PC-3 (cell line): ENCODE measurements around the gene NEDD9. TPM values are rescaled to one million over a fixed set of nuclear protein-coding genes. Genes with fewer than 3 reads are reported as not detected.

ENCODE experiments used
- ATAC-seq: fragments of 200-7000 bp; cut with Tn5 transposase; 2 replicates; pipeline ENCODE4 v1.9.1; 2020; ENCODE audit warnings: mild to moderate bottlenecking, moderate library complexity
- BruUV-seq: library from RNA; stranded (reverse); fragments of 400-500 nt; replicated peaks from 2 replicates; lab custom pipeline; 2021; lab: Mats Ljungman, UMichigan
- CTCF ChIA-PET: fragments of 300-600 bp; sonication (Branson Sonifier 250); formaldehyde crosslinking; loops from one replicate; lab custom pipeline; 2022; ENCODE audit warnings: antibody characterized with exemption; lab: Charles Lee
- POLR2A ChIA-PET: fragments of 300-600 bp; sonication (Branson Sonifier 250); formaldehyde crosslinking; loops from one replicate; lab custom pipeline; 2022; ENCODE audit warnings: antibody characterized with exemption; ENCODE audit not compliant: unreplicated experiment; lab: Charles Lee
- DNase-seq: peaks from one replicate; pipeline ENCODE4 v3.0.0-alpha.2; 2015
- H2AFZ ChIP-seq: fragments of 300-600 bp; sonication (generic); 2 replicates; pipeline ENCODE4 v1.6.0; 2016; ENCODE audit warnings: antibody characterized with exemption, low read length
- H3F3A ChIP-seq: fragments of 300-600 bp; sonication (generic); one replicate; pipeline ENCODE4 v1.6.0; 2017; ENCODE audit warnings: antibody characterized with exemption, low read length, control low read depth, mild to moderate bottlenecking; ENCODE audit not compliant: unreplicated experiment
- H3K27ac ChIP-seq: fragments of 300-600 bp; sonication (generic); 2 replicates; pipeline ENCODE4 v1.5.1; 2016; ENCODE audit warnings: mild to moderate bottlenecking, low read length
- H3K27me3 ChIP-seq: fragments of 300-600 bp; sonication (generic); 2 replicates; pipeline ENCODE4 v1.6.1; 2016; ENCODE audit warnings: low read length, mixed read lengths
- H3K36me3 ChIP-seq: fragments of 300-600 bp; sonication (generic); 2 replicates; pipeline ENCODE4 v1.6.1; 2016; ENCODE audit warnings: low read depth, mixed run types, low read length, mixed read lengths
- H3K4me1 ChIP-seq: fragments of 300-600 bp; sonication (generic); 2 replicates; pipeline ENCODE4 v1.5.1; 2016; ENCODE audit warnings: low read length; ENCODE audit not compliant: insufficient read depth
- H3K4me2 ChIP-seq: fragments of 300-600 bp; sonication (generic); 2 replicates; pipeline ENCODE4 v1.6.0; 2016; ENCODE audit warnings: low read length
- H3K4me3 ChIP-seq: fragments of 300-600 bp; sonication (generic); 2 replicates; pipeline ENCODE4 v1.5.1; 2016; ENCODE audit warnings: mild to moderate bottlenecking, low read length, mixed read lengths
- H3K79me2 ChIP-seq: fragments of 300-600 bp; sonication (generic); 2 replicates; pipeline ENCODE4 v1.6.1; 2017; ENCODE audit warnings: low read length, mixed read lengths
- H3K9ac ChIP-seq: fragments of 300-600 bp; sonication (generic); 2 replicates; pipeline ENCODE4 v1.6.0; 2016; ENCODE audit warnings: mild to moderate bottlenecking, low read length
- H3K9me2 ChIP-seq: fragments of 300-600 bp; sonication (generic); replicated peaks from 2 replicates; pipeline ENCODE4 v1.6.1; 2016; ENCODE audit warnings: mixed run types, low read length, mixed read lengths
- H3K9me3 ChIP-seq: fragments of 300-600 bp; sonication (generic); 2 replicates; pipeline ENCODE4 v1.6.1; 2016; ENCODE audit warnings: low read length, mixed read lengths
- H4K20me1 ChIP-seq: fragments of 300-600 bp; sonication (generic); 2 replicates; pipeline ENCODE4 v1.6.1; 2016; ENCODE audit warnings: low read length, mixed read lengths
- CTCF ChIP-seq: fragments of 300-600 bp; sonication (generic); conservative IDR thresholded peaks from 2 replicates; pipeline ENCODE4 v1.5.1; 2017; ENCODE audit warnings: antibody characterized with exemption, low read depth, mild to moderate bottlenecking, low read length
- EZH2 ChIP-seq: fragments of 300-600 bp; sonication (generic); IDR thresholded peaks from one replicate; pipeline ENCODE4 v1.6.1; 2017; ENCODE audit warnings: antibody characterized with exemption, mild to moderate bottlenecking, low read length; ENCODE audit not compliant: unreplicated experiment
- EZH2phosphoT487 ChIP-seq: fragments of 300-600 bp; sonication (generic); IDR thresholded peaks from 2 replicates; pipeline ENCODE4 v1.6.1; 2018; ENCODE audit warnings: mild to moderate bottlenecking, antibody characterized with exemption, low read length, borderline replicate concordance
- intact Hi-C: fragments of 100-400 bp; cut with micrococcal nuclease; formaldehyde crosslinking; loops from 2 replicates; pipeline ENCODE4 v1.9.0; 2023
- total RNA-seq: library from RNA; depleted of rRNA; stranded (reverse); fragments of >200 nt; gene quantifications from 2 replicates; pipeline ENCODE4 v1.2.3, GENCODE V29; 2014

The NEDD9 gene
- total RNA-seq, 1 experiment from 2014 or later, result 12.1 TPM

GRCh38 chr6:11214084-11214833 lies 18.2 kb downstream of the NEDD9 start:
- Histone ChIP-seq H3K9me3 (no peaks in the 10 kb centered on the region), H3K4me1 (peaks cover 48% of the 10 kb centered on the region), H3K27me3 (no peaks in the 10 kb centered on the region), H3K9me2 (no peaks in the 10 kb centered on the region), H3K36me3 (no peaks in the 10 kb centered on the region), H4K20me1 (no peaks in the 10 kb centered on the region), H3K4me3 (no peak overlapping the region), H3K4me2 (no peak overlapping the region), H2AFZ (no peak overlapping the region), H3K9ac (no peak overlapping the region), H3K27ac (no peak overlapping the region), H3F3A (no peaks in the 10 kb centered on the region), H3K79me2 (peaks cover 33% of the 10 kb centered on the region)
- TF ChIP-seq CTCF, result no peak
- TF ChIP-seq EZH2phosphoT487, result no peak
- no peak for TF ChIP-seq EZH2
- POLR2A ChIA-PET, result no interaction called here
- BruUV-seq, result no TSS peak
- intact Hi-C loops, result no loop called here
- DNase-seq, result no peak
- CTCF ChIA-PET, result no interaction called here
- ATAC-seq, result no peak

GRCh38 chr6:11213422-11214021 lies 18.9 kb downstream of the NEDD9 start:
- peak overlapping the region; percentile 45 for H3K27ac ChIP-seq
- H3K9me2 ChIP-seq, result no peaks in the 10 kb centered on the region
- H4K20me1 ChIP-seq, result no peaks in the 10 kb centered on the region
- H3F3A ChIP-seq, result no peaks in the 10 kb centered on the region
- BruUV-seq, result no TSS peak
- H3K27me3 ChIP-seq, result no peaks in the 10 kb centered on the region
- intact Hi-C loops, result no loop called here
- no peaks in the 10 kb centered on the region for H3K36me3 ChIP-seq
- TF ChIP-seq EZH2, result no peak
- no peak for TF ChIP-seq EZH2phosphoT487
- TF ChIP-seq CTCF, result no peak
- H3K9me3 ChIP-seq, result no peaks in the 10 kb centered on the region
- peaks cover 34% of the 10 kb centered on the region for H3K79me2 ChIP-seq
- ATAC-seq (no peak), DNase-seq (no peak)
- no peak overlapping the region for H3K9ac ChIP-seq
- CTCF ChIA-PET, result no interaction called here
- no peak overlapping the region for H3K4me3 ChIP-seq
- no peak overlapping the region for H2AFZ ChIP-seq
- peaks cover 47% of the 10 kb centered on the region for H3K4me1 ChIP-seq
- H3K4me2 ChIP-seq, result no peak overlapping the region
- POLR2A ChIA-PET, result no interaction called here

GRCh38 chr6:11212664-11213063 lies 19.8 kb downstream of the NEDD9 start:
- peaks cover 47% of the 10 kb centered on the region for H3K4me1 ChIP-seq
- H3K4me2 ChIP-seq, result peak overlapping the region; percentile 26
- H3K4me3 ChIP-seq, result no peak overlapping the region
- ATAC-seq (peak; percentile 37), DNase-seq (peak; percentile 77)
- ChIA-PET CTCF (no interaction called here), POLR2A (interaction anchor here (0.6 kb wide), 2 partner anchors 14 to 34 kb away, joined by 3 read pairs; no protein-coding TSS in a partner anchor)
- no peaks in the 10 kb centered on the region for H3K9me2 ChIP-seq
- no peaks in the 10 kb centered on the region for H3K27me3 ChIP-seq
- H2AFZ ChIP-seq, result no peak overlapping the region
- H3K79me2 ChIP-seq, result peaks cover 31% of the 10 kb centered on the region
- intact Hi-C loops, result no loop called here
- TF ChIP-seq EZH2, result no peak
- H3K27ac ChIP-seq, result peak overlapping the region; percentile 45
- H3K36me3 ChIP-seq, result no peaks in the 10 kb centered on the region
- H3K9ac ChIP-seq, result no peak overlapping the region
- H4K20me1 ChIP-seq, result no peaks in the 10 kb centered on the region
- no TSS peak for BruUV-seq
- no peaks in the 10 kb centered on the region for H3K9me3 ChIP-seq
- no peaks in the 10 kb centered on the region for H3F3A ChIP-seq
